Activated T-cell treated with anti-CD3 and anti-CD28 coated beads, Interleukin-2, amount 50 U/mL, for 4 hours (primary cell): Measurements from ENCODE around the gene PPCS. TPM values are rescaled to one million over a fixed set of nuclear protein-coding genes. Genes with fewer than 3 reads are reported as not detected.
"Not testable (repeated sequence)": the region's sequence is repeated elsewhere in the genome, so short reads cannot be mapped to it uniquely, and the experiment has no call there.

Experiments
- ATAC-seq, 2 donors: fragments of 200-7000 bp; cut with Tn5 transposase; one replicate each; pipeline ENCODE4 v1.10.0; 2021
- DNase-seq: peaks from one replicate; pipeline ENCODE4 v3.0.0-alpha.2; 2020
- H3K27me3 Mint-ChIP-seq: one replicate; pipeline ENCODE4 v1.8.0; 2021; ENCODE audit warnings: low read depth, mixed read lengths
- H3K36me3 Mint-ChIP-seq: one replicate; pipeline ENCODE4 v1.8.0; 2022; ENCODE audit warnings: mixed read lengths; ENCODE audit not compliant: insufficient read depth
- H3K4me1 Mint-ChIP-seq: one replicate; pipeline ENCODE4 v1.8.0; 2021; ENCODE audit warnings: low read depth, mixed read lengths
- H3K4me3 Mint-ChIP-seq: one replicate; pipeline ENCODE4 v1.8.0; 2021; ENCODE audit warnings: mild to moderate bottlenecking, moderate library complexity, mixed read lengths
- H3K9me3 Mint-ChIP-seq: one replicate; pipeline ENCODE4 v1.8.0; 2021; ENCODE audit warnings: mixed read lengths
- total RNA-seq, 3 donors: library from RNA; stranded (reverse); gene quantifications; one replicate each; pipeline ENCODE4 v1.2.1, GENCODE V29; 2021

PPCS gene
- total RNA-seq, 3 donors from 2014 or later: 45.4 to 47.5 (median 46.2) TPM

DNA sequence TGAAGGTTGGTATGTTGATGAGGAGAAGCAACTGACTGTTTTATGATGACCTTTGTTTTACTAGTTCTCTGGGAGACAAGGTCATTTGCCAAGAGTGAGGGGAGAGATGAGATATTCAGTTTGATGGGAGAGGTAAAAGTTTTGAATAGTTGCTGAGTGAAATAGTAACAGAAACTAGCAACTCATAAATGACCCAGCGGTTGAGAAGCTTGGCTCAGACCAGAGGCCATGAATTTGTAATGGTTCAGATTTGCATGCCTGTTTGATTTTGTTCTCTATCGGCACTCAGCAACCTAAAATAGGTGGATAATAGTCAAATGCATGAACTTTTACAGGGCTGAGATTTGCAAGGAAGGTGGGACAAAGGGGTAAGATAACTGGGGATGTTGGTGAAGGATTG lies 13.4 kb downstream of the PPCS start:
- no peaks in the 10 kb centered on the region for H3K4me1 Mint-ChIP-seq
- no peaks in the 10 kb centered on the region for H3K27me3 Mint-ChIP-seq
- DNase-seq (no peak), ATAC-seq (no peak)
- no peak overlapping the region for H3K4me3 Mint-ChIP-seq
- H3K9me3 Mint-ChIP-seq: no peaks in the 10 kb centered on the region
- peaks cover 3% of the 10 kb centered on the region for H3K36me3 Mint-ChIP-seq

DNA sequence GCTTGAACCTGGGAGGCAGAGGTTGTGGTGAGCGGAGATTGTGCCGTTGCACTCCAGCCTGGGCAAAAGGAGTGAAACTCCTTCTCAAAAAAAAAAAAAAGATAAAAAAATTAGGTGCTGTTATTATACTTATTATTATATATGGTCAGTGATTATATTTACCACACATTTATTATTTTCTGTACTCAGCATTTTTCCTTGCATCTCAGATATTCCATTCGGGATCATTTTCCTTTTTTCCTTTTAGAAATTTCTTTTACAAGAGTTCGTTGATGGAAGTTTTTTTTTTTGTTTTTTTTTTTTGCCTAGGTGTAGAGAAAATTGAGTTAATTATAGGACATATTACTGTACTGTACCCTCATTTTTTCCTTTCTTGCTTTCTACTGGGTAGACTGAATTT lies 20.3 kb downstream of the PPCS start:
- ATAC-seq (no peak), DNase-seq (no peak)
- Mint-ChIP-seq H3K4me1 (no peaks in the 10 kb centered on the region), H3K27me3 (no peaks in the 10 kb centered on the region), H3K4me3 (no peak overlapping the region), H3K36me3 (peaks cover 6% of the 10 kb centered on the region), H3K9me3 (no peaks in the 10 kb centered on the region)

DNA sequence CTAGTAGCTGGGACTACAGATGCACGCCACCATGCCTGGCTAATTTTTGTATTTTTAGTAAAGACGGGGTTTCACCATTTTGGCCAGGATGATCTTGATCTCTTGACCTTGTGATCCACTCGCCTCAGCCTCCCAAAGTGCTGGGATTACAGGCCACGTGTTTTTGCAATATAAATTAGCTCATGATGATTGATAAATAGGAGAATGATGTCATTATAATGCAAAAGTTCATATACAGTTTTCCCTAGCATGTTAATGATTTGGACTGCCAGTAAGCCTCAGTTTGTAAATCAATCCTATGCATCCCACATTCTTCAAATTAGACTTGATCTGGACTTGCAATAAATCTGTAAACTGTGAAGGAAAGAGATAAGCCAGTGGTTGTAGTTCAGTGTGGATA lies 21.0 kb downstream of the PPCS start:
- H3K9me3 Mint-ChIP-seq, H3K27me3 Mint-ChIP-seq, ATAC-seq, H3K4me1 Mint-ChIP-seq, H3K36me3 Mint-ChIP-seq, H3K4me3 Mint-ChIP-seq, DNase-seq: not testable (repeated sequence)

DNA sequence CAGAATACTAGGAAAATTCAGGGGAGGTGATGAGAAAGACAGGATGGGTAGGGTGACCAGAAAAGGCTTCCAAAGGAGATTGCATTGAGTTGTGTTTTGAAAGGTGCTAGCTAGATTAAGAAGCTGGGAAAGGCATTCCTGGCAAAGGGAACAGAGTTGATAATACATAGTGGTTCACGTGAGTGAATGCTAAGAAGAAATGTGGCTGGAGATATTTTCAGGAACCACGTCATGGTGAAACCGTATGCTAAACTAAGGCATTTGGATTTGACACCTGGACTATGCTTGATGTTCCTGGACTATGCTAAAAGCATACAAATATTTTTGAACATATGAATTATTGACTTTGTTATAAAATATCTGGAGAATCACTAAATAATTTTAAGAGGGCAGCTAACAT lies 21.4 kb downstream of the PPCS start:
- H3K36me3 Mint-ChIP-seq: peaks cover 8% of the 10 kb centered on the region

DNA sequence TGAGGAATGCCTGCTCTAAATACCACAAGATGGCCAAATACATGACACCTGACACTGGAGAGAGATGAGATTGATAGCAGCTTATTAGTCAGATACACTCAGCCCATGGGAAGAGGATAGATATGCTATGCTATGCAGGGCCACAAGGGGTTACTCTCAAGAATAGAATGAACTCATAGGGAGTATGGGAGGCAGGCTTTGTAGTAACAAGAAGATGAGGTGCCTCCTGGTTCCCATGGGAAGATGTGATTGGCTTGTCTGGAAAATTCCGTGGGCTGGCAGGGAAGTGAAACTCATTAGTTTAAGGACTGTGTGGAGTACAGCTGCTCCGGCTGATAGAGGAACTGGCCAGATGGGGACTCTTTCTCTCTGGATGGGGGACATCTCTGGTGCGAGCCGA lies 23.3 kb downstream of the PPCS start:
- H3K9me3 Mint-ChIP-seq: no peaks in the 10 kb centered on the region
- H3K4me1 Mint-ChIP-seq: no peaks in the 10 kb centered on the region
- ATAC-seq (peak in 1 of 2 donors; percentile 48), DNase-seq (no peak)
- peaks cover 9% of the 10 kb centered on the region for H3K36me3 Mint-ChIP-seq
- no peak overlapping the region for H3K4me3 Mint-ChIP-seq
- H3K27me3 Mint-ChIP-seq: no peaks in the 10 kb centered on the region

More for the DNA sequence above, 21.4 kb downstream of the PPCS start:
- ATAC-seq (no peak), DNase-seq (no peak)
- H3K27me3 Mint-ChIP-seq: no peaks in the 10 kb centered on the region
- H3K9me3 Mint-ChIP-seq: no peaks in the 10 kb centered on the region
- no peak overlapping the region for H3K4me3 Mint-ChIP-seq
- H3K4me1 Mint-ChIP-seq: no peaks in the 10 kb centered on the region

DNA sequence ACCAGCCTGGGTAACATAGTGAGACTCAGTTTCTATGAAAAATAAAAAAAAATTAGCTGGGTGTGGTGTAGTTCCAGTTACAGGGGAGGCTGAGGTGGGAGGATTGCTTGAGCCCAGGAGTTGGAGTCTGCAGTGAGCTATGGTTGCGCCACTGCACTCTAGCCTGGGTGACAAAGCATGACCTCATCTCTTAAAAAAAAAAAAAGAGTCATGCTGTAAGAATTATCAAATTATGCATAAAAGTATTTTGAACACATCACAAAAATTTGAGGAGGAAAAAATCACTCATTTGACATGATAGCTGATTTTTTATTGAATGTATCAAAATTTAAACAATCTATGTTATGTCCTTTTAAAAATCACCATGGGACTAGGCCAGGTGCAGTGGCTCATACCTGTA lies 24.6 kb downstream of the PPCS start:
- Mint-ChIP-seq H3K36me3 (peaks cover 13% of the 10 kb centered on the region), H3K9me3 (no peaks in the 10 kb centered on the region), H3K4me3 (no peak overlapping the region), H3K4me1 (no peaks in the 10 kb centered on the region), H3K27me3 (no peaks in the 10 kb centered on the region)
- ATAC-seq (no peak), DNase-seq (no peak)

DNA sequence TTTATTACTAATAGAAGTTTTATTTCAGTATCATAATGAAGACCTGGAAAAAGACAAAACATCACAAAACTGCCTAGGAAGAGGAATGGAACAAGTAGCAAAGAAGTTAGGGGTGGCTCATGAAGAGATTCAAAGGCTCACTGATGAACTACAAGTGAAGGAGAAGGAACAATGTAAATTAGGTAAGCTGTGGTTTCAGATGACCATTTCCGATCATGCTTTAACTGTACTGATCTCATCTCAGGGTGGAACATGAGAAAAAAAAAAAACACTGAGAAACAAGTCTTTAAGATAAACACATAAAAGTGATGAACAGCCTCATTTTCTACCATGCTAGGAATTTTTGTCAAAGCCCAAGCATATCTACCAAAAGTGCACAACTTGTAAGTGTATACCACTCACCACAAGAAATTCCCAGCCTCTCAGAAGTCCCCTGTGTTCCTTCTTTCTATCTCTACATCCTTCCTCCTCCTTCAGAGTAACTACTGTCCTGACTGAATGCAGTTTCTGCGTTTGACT lies 26.4 kb downstream of the PPCS start:
- Mint-ChIP-seq H3K4me1 (no peaks in the 10 kb centered on the region), H3K36me3 (peaks cover 12% of the 10 kb centered on the region), H3K9me3 (no peaks in the 10 kb centered on the region), H3K4me3 (no peak overlapping the region), H3K27me3 (no peaks in the 10 kb centered on the region)
- ATAC-seq (no peak), DNase-seq (no peak)

DNA sequence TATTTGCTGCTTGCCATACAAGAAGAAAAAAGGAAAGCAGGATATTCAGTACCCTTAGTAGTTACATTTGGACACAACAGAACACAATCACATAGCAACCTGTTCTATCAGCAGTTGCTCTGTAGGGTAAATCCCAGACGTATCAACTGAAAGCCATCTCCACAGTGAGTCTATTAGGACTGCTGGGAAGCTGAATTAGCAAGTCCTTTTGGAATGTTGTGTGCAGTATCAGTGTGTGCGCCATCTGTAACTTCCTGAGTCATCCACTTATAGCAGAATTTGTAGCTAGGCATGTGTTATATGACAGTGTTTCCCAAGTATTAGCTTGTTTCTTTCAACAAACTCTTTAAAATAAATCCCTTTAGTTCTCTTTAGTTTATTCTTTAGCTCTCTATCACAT lies 28.0 kb downstream of the PPCS start:
- no peaks in the 10 kb centered on the region for H3K4me1 Mint-ChIP-seq
- ATAC-seq: no peak
- no peak overlapping the region for H3K4me3 Mint-ChIP-seq
- no peaks in the 10 kb centered on the region for H3K9me3 Mint-ChIP-seq
- peaks cover 12% of the 10 kb centered on the region for H3K36me3 Mint-ChIP-seq
- no peaks in the 10 kb centered on the region for H3K27me3 Mint-ChIP-seq
- DNase-seq: no peak

DNA sequence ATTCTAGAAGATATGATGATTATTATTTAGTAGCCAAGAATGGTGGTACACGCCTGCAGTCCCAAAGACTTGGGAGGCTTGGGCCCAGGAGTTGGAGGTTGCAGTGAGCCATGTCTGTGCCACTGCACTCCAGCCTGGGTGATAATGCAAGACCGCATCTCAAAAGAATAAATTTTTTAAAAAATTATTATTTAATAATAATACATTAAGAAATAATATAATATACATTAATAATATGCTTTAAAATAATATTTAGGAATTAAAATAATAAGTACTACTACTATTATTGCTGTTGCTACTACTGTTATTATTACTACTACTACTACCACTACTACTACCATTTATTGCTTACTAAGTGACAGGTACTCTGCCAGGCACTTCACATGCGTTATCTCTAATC lies 33.9 kb downstream of the PPCS start:
- Mint-ChIP-seq H3K36me3 (peaks cover 12% of the 10 kb centered on the region), H3K4me1 (no peaks in the 10 kb centered on the region), H3K9me3 (no peaks in the 10 kb centered on the region), H3K4me3 (no peak overlapping the region), H3K27me3 (no peaks in the 10 kb centered on the region)
- ATAC-seq: no peak
- DNase-seq: no peak

DNA sequence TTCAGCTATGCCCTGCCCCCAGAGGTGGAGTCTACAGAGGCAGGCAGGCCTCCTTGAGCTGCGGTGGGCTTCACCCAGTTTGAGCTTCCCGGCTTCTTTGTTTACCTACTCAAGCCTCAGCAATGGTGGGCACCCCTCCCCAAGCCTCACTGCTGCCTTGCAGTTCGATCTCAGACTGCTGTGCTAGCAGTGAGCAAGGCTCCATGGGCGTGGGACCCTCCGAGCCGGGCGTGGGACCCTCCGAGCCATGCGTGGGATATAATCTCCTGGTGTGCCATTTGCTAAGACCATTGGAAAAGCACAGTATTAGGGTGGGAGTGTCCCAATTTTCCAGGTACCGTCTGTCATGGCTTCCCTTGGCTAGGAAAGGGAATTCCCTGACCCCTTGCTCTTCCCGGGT lies 45.7 kb downstream of the PPCS start:
- not testable (repeated sequence) for DNase-seq, H3K27me3 Mint-ChIP-seq, H3K4me3 Mint-ChIP-seq, H3K4me1 Mint-ChIP-seq, ATAC-seq
- Mint-ChIP-seq H3K36me3 (peaks cover 10% of the 10 kb centered on the region), H3K9me3 (peaks cover 15% of the 10 kb centered on the region)

DNA sequence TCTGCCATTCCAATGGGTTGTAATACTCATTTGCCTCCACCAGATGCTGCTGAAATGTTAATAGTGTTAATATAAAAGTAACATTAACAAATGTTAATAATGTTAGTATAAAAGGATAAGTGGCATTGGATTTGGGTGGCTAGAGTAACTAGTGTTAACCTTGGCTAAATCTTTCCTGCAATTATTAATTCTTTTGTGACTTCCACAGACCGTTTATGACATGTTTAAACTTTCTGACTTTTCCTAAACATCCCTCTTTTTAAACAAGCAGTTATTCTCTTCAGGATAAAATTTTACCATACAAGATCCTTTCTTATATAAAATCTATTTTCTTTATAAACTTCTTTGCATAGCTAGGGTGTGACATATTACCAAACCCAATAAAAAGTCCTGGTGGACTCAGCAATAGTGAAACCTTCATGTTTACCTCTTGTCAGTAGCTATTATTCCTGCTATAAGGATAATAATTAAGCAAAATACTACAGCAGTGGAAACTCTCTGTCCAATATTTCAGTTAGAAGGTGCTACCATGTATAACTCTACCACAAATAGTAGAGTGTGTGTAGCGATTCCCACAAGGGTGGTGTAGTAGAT lies 48.3 kb downstream of the PPCS start:
- H3K4me1 Mint-ChIP-seq: no peaks in the 10 kb centered on the region
- no peak for DNase-seq
- peaks cover 13% of the 10 kb centered on the region for H3K36me3 Mint-ChIP-seq
- ATAC-seq: no peak
- no peaks in the 10 kb centered on the region for H3K27me3 Mint-ChIP-seq
- peaks cover 15% of the 10 kb centered on the region for H3K9me3 Mint-ChIP-seq
- no peak overlapping the region for H3K4me3 Mint-ChIP-seq

DNA sequence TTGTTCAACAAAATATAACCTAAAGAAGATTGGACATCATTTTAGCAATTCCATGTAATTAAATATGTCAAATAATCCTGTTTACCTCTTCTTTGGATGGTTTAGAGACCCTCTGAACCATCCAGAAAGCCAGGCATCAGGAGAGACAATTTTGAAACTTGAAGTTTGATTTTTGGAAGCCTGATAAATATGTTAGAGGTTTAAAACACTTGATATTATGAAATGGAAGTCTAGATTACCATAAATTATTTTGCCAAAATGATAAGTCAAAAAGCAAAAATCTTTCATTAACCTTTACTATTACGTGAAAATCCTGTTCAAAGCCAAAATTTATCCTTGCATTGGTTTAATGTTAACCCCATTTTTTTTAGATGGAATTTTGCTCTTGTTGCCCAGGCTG lies 50.2 kb downstream of the PPCS start:
- peaks cover 30% of the 10 kb centered on the region for H3K9me3 Mint-ChIP-seq
- H3K36me3 Mint-ChIP-seq: peaks cover 17% of the 10 kb centered on the region
- ATAC-seq (no peak), DNase-seq (no peak)
- no peaks in the 10 kb centered on the region for H3K27me3 Mint-ChIP-seq
- no peak overlapping the region for H3K4me3 Mint-ChIP-seq
- no peaks in the 10 kb centered on the region for H3K4me1 Mint-ChIP-seq

Other genes with a start within 250 kb of the PPCS start
- gene FOXJ3, start 121.3 kb upstream of the PPCS start, total RNA-seq: 10 to 100 TPM; 47.8 to 50.5 (median 49.8) TPM
- gene RIMKLA, start 75.8 kb upstream of the PPCS start, total RNA-seq: under 1 TPM; 0.46 to 0.96 (median 0.95) TPM
- under 1 TPM in 2 of 3 donors, not detected in 1; 0.11 to 0.28 TPM for gene ZMYND12, start 521 bp upstream of the PPCS start, total RNA-seq
- gene CCDC30, start 6.7 kb downstream of the PPCS start, total RNA-seq: under 1 TPM; 0.22 to 0.89 (median 0.55) TPM
- 100 to 1,000 TPM in 2 of 3 donors, 10 to 100 TPM in 1; 97.4 to 122 (median 117) TPM for gene PPIH, start 201.9 kb downstream of the PPCS start, total RNA-seq
- 1,000 to 10,000 TPM; 1,281 to 1,520 (median 1,366) TPM for gene YBX1, start 225.9 kb downstream of the PPCS start, total RNA-seq